Uterus (tissue), 2 donors: Measurements from ENCODE around the gene ADGRA3.

ENCODE experiments used
- POLR2A ChIP-seq, 2 donors: fragments of 450-650 bp; IDR thresholded peaks; one replicate each; pipeline ENCODE4 v1.6.1; 2016; ENCODE audit warnings: antibody characterized with exemption in 2 of 2, mild to moderate bottlenecking in 1 of 2, moderate library complexity in 1 of 2
- TF ChIP-seq, protein P1 (sequence below), 4 experiments: fragments of 200-600 bp in 2 of 4; fragments of 450-650 bp in 2 of 4; sonication (generic) in 2 of 4; IDR thresholded peaks; one replicate each; pipeline ENCODE4 v1.5.1; 2016 to 2019; ENCODE audit warnings: antibody characterized with exemption in 4 of 4, mild to moderate bottlenecking in 2 of 4, moderate library complexity in 1 of 4

DNA sequence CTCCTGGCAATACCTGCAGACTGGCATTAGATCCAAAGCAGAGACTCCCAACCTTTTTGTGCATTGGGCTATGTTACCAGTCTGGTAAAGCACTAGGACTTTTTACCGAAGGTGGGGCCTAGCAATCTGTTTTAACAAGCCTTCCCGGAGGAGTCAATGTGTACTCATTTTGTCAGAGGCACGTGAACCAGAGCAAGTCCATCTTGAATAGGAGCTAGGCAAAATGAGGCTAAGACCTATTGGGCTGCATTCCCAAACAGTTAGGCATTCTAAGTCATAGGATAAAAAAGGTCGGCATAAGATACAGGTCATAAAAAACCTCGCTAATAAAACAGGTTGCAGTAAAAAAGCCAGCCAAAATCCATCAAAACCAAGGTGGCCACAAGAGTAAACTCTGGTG, 22.3 kb downstream of the ADGRA3 start:
- TF ChIP-seq, protein P1, sequence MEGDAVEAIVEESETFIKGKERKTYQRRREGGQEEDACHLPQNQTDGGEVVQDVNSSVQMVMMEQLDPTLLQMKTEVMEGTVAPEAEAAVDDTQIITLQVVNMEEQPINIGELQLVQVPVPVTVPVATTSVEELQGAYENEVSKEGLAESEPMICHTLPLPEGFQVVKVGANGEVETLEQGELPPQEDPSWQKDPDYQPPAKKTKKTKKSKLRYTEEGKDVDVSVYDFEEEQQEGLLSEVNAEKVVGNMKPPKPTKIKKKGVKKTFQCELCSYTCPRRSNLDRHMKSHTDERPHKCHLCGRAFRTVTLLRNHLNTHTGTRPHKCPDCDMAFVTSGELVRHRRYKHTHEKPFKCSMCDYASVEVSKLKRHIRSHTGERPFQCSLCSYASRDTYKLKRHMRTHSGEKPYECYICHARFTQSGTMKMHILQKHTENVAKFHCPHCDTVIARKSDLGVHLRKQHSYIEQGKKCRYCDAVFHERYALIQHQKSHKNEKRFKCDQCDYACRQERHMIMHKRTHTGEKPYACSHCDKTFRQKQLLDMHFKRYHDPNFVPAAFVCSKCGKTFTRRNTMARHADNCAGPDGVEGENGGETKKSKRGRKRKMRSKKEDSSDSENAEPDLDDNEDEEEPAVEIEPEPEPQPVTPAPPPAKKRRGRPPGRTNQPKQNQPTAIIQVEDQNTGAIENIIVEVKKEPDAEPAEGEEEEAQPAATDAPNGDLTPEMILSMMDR (IDR thresholded peaks at IDR 0.05), result no peak
- TF ChIP-seq POLR2A (IDR thresholded peaks at IDR 0.05), result no peak
